GM18505 (cell line): ENCODE data around the gene CA12.
"Not testable (repeated sequence)": the region's sequence is repeated elsewhere in the genome, so short reads cannot be mapped to it uniquely, and the experiment has no call there.

Source experiments
- ATAC-seq: cut with Tn5 transposase; IDR thresholded peaks from one replicate; pipeline ENCODE4 v1.9.1; 2021; ENCODE audit not compliant: unreplicated experiment
- POLR2A ChIP-seq: IDR thresholded peaks from 4 replicates; pipeline ENCODE4 v1.6.1; 2011; ENCODE audit warnings: borderline replicate concordance; ENCODE audit not compliant: insufficient read depth, insufficient read length; ENCODE audit errors: extremely low read depth

The CA12 gene

GRCh38 chr15:63350178-63350621 lies 31.4 kb downstream of the CA12 start:
- no peak for TF ChIP-seq POLR2A
- no peak for ATAC-seq

- no peak for ATAC-seq
- TF ChIP-seq POLR2A: no peak
Measured at GRCh38 chr15:63349621-63350020, 32.0 kb downstream of the CA12 start.

- ATAC-seq: no peak
- TF ChIP-seq POLR2A: no peak
Measured at GRCh38 chr15:63349156-63349555, 32.5 kb downstream of the CA12 start.

- TF ChIP-seq POLR2A: no peak
- ATAC-seq: no peak
Measured at GRCh38 chr15:63348392-63348791, 33.3 kb downstream of the CA12 start.

GRCh38 chr15:63347074-63347857 lies 34.4 kb downstream of the CA12 start:
- ATAC-seq: no peak
- TF ChIP-seq POLR2A: no peak

GRCh38 chr15:63345391-63345752 lies 36.3 kb downstream of the CA12 start:
- no peak for TF ChIP-seq POLR2A
- ATAC-seq: no peak

- TF ChIP-seq POLR2A: no peak
- no peak for ATAC-seq
Measured at GRCh38 chr15:63344731-63345390, 36.8 kb downstream of the CA12 start.

GRCh38 chr15:63342996-63343562 lies 38.6 kb downstream of the CA12 start:
- ATAC-seq: not testable (repeated sequence)

GRCh38 chr15:63341898-63342297 lies 39.7 kb downstream of the CA12 start:
- TF ChIP-seq POLR2A: no peak
- no peak for ATAC-seq

GRCh38 chr15:63340878-63341277 lies 40.8 kb downstream of the CA12 start:
- ATAC-seq: no peak
- TF ChIP-seq POLR2A: no peak

GRCh38 chr15:63340353-63340752 lies 41.3 kb downstream of the CA12 start:
- no peak for ATAC-seq
- TF ChIP-seq POLR2A: no peak

- no peak for ATAC-seq
- TF ChIP-seq POLR2A: no peak
Measured at GRCh38 chr15:63339836-63340235, 41.8 kb downstream of the CA12 start.

- TF ChIP-seq POLR2A: no peak
Measured at GRCh38 chr15:63339006-63339766, 42.5 kb downstream of the CA12 start.

GRCh38 chr15:63338170-63338569 lies 43.5 kb downstream of the CA12 start:
- no peak for TF ChIP-seq POLR2A
- no peak for ATAC-seq

More at GRCh38 chr15:63339006-63339766, 42.5 kb downstream of the CA12 start:
- no peak for ATAC-seq

GRCh38 chr15:63337046-63337445 lies 44.6 kb downstream of the CA12 start:
- no peak for ATAC-seq
- TF ChIP-seq POLR2A: no peak
